IMR-90 (cell line): ENCODE results near the gene POLD1. TPM values are rescaled to one million over a fixed set of nuclear protein-coding genes. Genes with fewer than 3 reads are reported as not detected.

Experiments
- ATAC-seq: fragments of 200-7000 bp; cut with Tn5 transposase; 2 replicates; pipeline ENCODE4 v1.9.1; 2020; ENCODE audit warnings: low read depth, mild to moderate bottlenecking, moderate library complexity
- BruUV-seq: library from RNA; stranded (reverse); fragments of 400-500 nt; replicated peaks from 2 replicates; lab custom pipeline; 2021; lab: Mats Ljungman, UMichigan
- CTCF ChIA-PET: fragments of 300-600 bp; formaldehyde crosslinking; extraction: SDS; loops from one replicate; lab custom pipeline; 2021; ENCODE audit warnings: antibody characterized with exemption; lab: Yijun Ruan, JAX
- POLR2A ChIA-PET: fragments of 300-600 bp; sonication (Branson Sonifier 250); formaldehyde crosslinking; loops from one replicate; lab custom pipeline; 2022; ENCODE audit warnings: antibody characterized with exemption; ENCODE audit not compliant: unreplicated experiment; lab: Charles Lee
- DNase-seq: peaks from one replicate; pipeline ENCODE4 v3.0.0; 2013
- H2AFZ ChIP-seq: replicated peaks from 2 replicates; pipeline ENCODE3; 2013; ENCODE audit warnings: low read length, mild to moderate bottlenecking; ENCODE audit not compliant: poor library complexity
- H2AK5ac ChIP-seq: 2 replicates; pipeline ENCODE4 v1.6.1; 2013; ENCODE audit warnings: low read depth, low read length, inconsistent platforms
- H2AK9ac ChIP-seq: replicated peaks from 2 replicates; pipeline ENCODE3; 2013; ENCODE audit warnings: mild to moderate bottlenecking, low read depth, low read length, moderate library complexity; ENCODE audit not compliant: poor library complexity
- H2BK120ac ChIP-seq: 2 replicates; pipeline ENCODE4 v1.6.1; 2013; ENCODE audit warnings: low read depth, low read length, inconsistent platforms
- H2BK15ac ChIP-seq: 3 replicates; pipeline ENCODE4 v1.6.1; 2013; ENCODE audit warnings: low read depth, low read length, inconsistent platforms
- H2BK20ac ChIP-seq: 2 replicates; pipeline ENCODE4 v1.6.1; 2013; ENCODE audit warnings: low read depth, mild to moderate bottlenecking, inconsistent platforms, low read length, moderate library complexity
- H2BK5ac ChIP-seq: 2 replicates; pipeline ENCODE4 v1.6.1; 2013; ENCODE audit warnings: mild to moderate bottlenecking, low read depth, low read length, inconsistent platforms; ENCODE audit not compliant: poor library complexity, severe bottlenecking
- H3K14ac ChIP-seq: replicated peaks from 2 replicates; pipeline ENCODE4 v1.6.1; 2013; ENCODE audit warnings: low read depth, low read length, inconsistent platforms
- H3K18ac ChIP-seq: 2 replicates; pipeline ENCODE4 v1.6.1; 2013; ENCODE audit warnings: low read depth, low read length, control low read depth
- H3K23ac ChIP-seq: 2 replicates; pipeline ENCODE4 v1.6.1; 2013; ENCODE audit warnings: low read depth, low read length, inconsistent platforms
- H3K27ac ChIP-seq: 2 replicates; pipeline ENCODE4 v1.5.1; 2013; ENCODE audit warnings: mild to moderate bottlenecking, control low read depth, low read length; ENCODE audit not compliant: insufficient read depth
- H3K27me3 ChIP-seq: 2 replicates; pipeline ENCODE4 v1.6.1; 2013; ENCODE audit warnings: low read length; ENCODE audit not compliant: control insufficient read depth, insufficient read depth
- H3K36me3 ChIP-seq: 2 replicates; pipeline ENCODE4 v1.6.1; 2013; ENCODE audit warnings: low read length, mixed read lengths; ENCODE audit not compliant: control insufficient read depth, insufficient read depth
- H3K4ac ChIP-seq: 2 replicates; pipeline ENCODE4 v1.6.1; 2013; ENCODE audit warnings: low read depth, low read length, inconsistent platforms
- H3K4me1 ChIP-seq: 2 replicates; pipeline ENCODE4 v1.6.1; 2013; ENCODE audit warnings: low read length, mixed read lengths; ENCODE audit not compliant: control insufficient read depth, insufficient read depth
- H3K4me2 ChIP-seq: 2 replicates; pipeline ENCODE4 v1.6.1; 2013; ENCODE audit warnings: low read depth, mild to moderate bottlenecking, control low read depth, low read length, moderate library complexity
- H3K4me3 ChIP-seq: 2 replicates; pipeline ENCODE4 v1.5.1; 2013; ENCODE audit warnings: low read depth, mild to moderate bottlenecking, control low read depth, low read length, moderate library complexity; ENCODE audit not compliant: insufficient read depth
- H3K56ac ChIP-seq: 2 replicates; pipeline ENCODE4 v1.6.1; 2013; ENCODE audit warnings: low read length, inconsistent platforms; ENCODE audit not compliant: insufficient read depth; ENCODE audit errors: extremely low read depth
- H3K79me1 ChIP-seq, 2 experiments: 2 replicates each; pipeline ENCODE4 v1.6.1; 2013; ENCODE audit warnings: low read length in 2 of 2, inconsistent platforms in 1 of 2, low read depth in 1 of 2
- H3K9ac ChIP-seq: 2 replicates; pipeline ENCODE4 v1.6.1; 2013; ENCODE audit warnings: low read depth, low read length, control low read depth
- H3K9me1 ChIP-seq: 2 replicates; pipeline ENCODE4 v1.6.1; 2013; ENCODE audit warnings: low read length, inconsistent platforms; ENCODE audit not compliant: insufficient read depth
- H3K9me3 ChIP-seq: 2 replicates; pipeline ENCODE4 v1.6.1; 2013; ENCODE audit warnings: low read length; ENCODE audit not compliant: control insufficient read depth, insufficient read depth
- H4K20me1 ChIP-seq: 2 replicates; pipeline ENCODE4 v1.6.1; 2013; ENCODE audit warnings: low read length, inconsistent platforms; ENCODE audit not compliant: insufficient read depth
- H4K5ac ChIP-seq: 2 replicates; pipeline ENCODE4 v1.6.1; 2013; ENCODE audit warnings: mild to moderate bottlenecking, low read depth, low read length, control low read depth
- H4K8ac ChIP-seq, 2 experiments: 2 replicates each; pipeline ENCODE4 v1.6.1; 2013; ENCODE audit warnings: low read depth in 2 of 2, low read length in 2 of 2, control low read depth in 1 of 2, inconsistent platforms in 1 of 2
- H4K91ac ChIP-seq: 2 replicates; pipeline ENCODE4 v1.6.1; 2013; ENCODE audit warnings: low read depth, low read length, inconsistent platforms; ENCODE audit not compliant: insufficient read depth
- BHLHE40 ChIP-seq: fragments of 150-350 bp; IDR thresholded peaks from 2 replicates; pipeline ENCODE4 v1.6.1; 2016; ENCODE audit warnings: mild to moderate bottlenecking, low read depth, low read length
- FOS ChIP-seq: fragments of 150-350 bp; IDR thresholded peaks from 2 replicates; pipeline ENCODE4 v1.6.1; 2016; ENCODE audit warnings: low read depth, low read length
- MAZ ChIP-seq: IDR thresholded peaks from 2 replicates; pipeline ENCODE4 v1.6.1; 2012; ENCODE audit warnings: low read depth, mild to moderate bottlenecking, low read length, improper control_type of control experiment, moderate library complexity, borderline replicate concordance
- RCOR1 ChIP-seq: IDR thresholded peaks from 2 replicates; pipeline ENCODE4 v1.6.1; 2012; ENCODE audit warnings: mild to moderate bottlenecking, low read length, improper control_type of control experiment; ENCODE audit not compliant: insufficient replicate concordance
- SMC3 ChIP-seq: fragments of 150-350 bp; IDR thresholded peaks from 2 replicates; pipeline ENCODE4 v1.6.1; 2016; ENCODE audit warnings: low read depth, mild to moderate bottlenecking, antibody characterized with exemption, low read length, moderate library complexity
- USF2 ChIP-seq: fragments of 150-350 bp; IDR thresholded peaks from 2 replicates; pipeline ENCODE4 v1.6.1; 2017; ENCODE audit warnings: mild to moderate bottlenecking, antibody characterized with exemption, low read length, low read depth
- WGBS, 2 experiments: methylation state at CpG; one replicate each; pipeline versions ENCODE4 v1.1.5 to v1.1.7; 2013; ENCODE audit warnings: missing lambda C conversion rate in 2 of 2; ENCODE audit not compliant: insufficient read length in 1 of 2; ENCODE audit errors: extremely low coverage in 2 of 2; 5-methylcytosine and 5-hydroxymethylcytosine counted together
- dilution Hi-C: fragments of 300-500 bp; cut with HindIII; formaldehyde crosslinking; loops from one replicate; pipeline ENCODE4 v1.14.3; 2018; ENCODE audit warnings: low sequenced_read_pairs; ENCODE audit not compliant: unreplicated experiment
- in situ Hi-C: fragments of 300-500 bp; cut with MboI; formaldehyde crosslinking; loops from 3 replicates; pipeline ENCODE4 v1.14.3; 2019; ENCODE audit warnings: low sequenced_read_pairs, inconsistent platforms, mixed read lengths
- intact Hi-C: fragments of 100-400 bp; cut with micrococcal nuclease; formaldehyde crosslinking; loops from 2 replicates; pipeline ENCODE4 v1.10.0; 2022
- polyA plus RNA-seq, 3 experiments: library from polyadenylated mRNA; depleted of rRNA; stranded (reverse); fragments of >200 nt; gene quantifications; 2 replicates each; pipeline ENCODE4 v1.2.3, GENCODE V29; 2012; ENCODE audit warnings: low replicate concordance in 1 of 3
- total RNA-seq: library from RNA; depleted of rRNA; stranded (reverse); fragments of >200 nt; gene quantifications from 2 replicates; pipeline ENCODE4 v1.2.3, GENCODE V29; 2012

POLD1 gene
- total and polyA plus RNA-seq, 2 of the 4 experiments (the other 2 are of a cell fraction) = 13.8 to 28.9 TPM

GRCh38 chr19:50459067-50459456 is 74.9 kb downstream of the POLD1 start:
- H3K18ac ChIP-seq = no peak overlapping the region
- ChIA-PET CTCF (no interaction called here), POLR2A (no interaction called here)
- no peak overlapping the region for H4K8ac ChIP-seq
- H3K9ac ChIP-seq = no peak overlapping the region
- dilution Hi-C loops (no loop called here), in situ Hi-C loops (no loop called here), intact Hi-C loops (no loop called here)
- ATAC-seq (no peak), DNase-seq (no peak)
- no peak overlapping the region for H3K4me2 ChIP-seq
- H3K23ac ChIP-seq = no peak overlapping the region
- no peak for TF ChIP-seq FOS
- no peak for TF ChIP-seq USF2
- TF ChIP-seq MAZ = no peak
- no peak for TF ChIP-seq SMC3
- no peak for TF ChIP-seq BHLHE40
- no peak for TF ChIP-seq RCOR1
- H2BK5ac ChIP-seq = no peak overlapping the region
- H2BK20ac ChIP-seq = no peak overlapping the region
- H3K14ac ChIP-seq = no peak overlapping the region
- H3K4me3 ChIP-seq = no peak overlapping the region
- WGBS, 2 experiments = 56% methylated on average over 5 of the region's 32 CpGs; no CpG with 5 or more reads in 1 of the 2 experiments
- no peak overlapping the region for H4K91ac ChIP-seq
- no peak overlapping the region for H2AK5ac ChIP-seq
- no peaks in the 10 kb centered on the region for H3K9me1 ChIP-seq
- no peaks in the 10 kb centered on the region for H3K9me3 ChIP-seq
- no TSS peak for BruUV-seq
- no peak overlapping the region for H3K27ac ChIP-seq
- peaks cover 12% of the 10 kb centered on the region; the same call in 1 of the 2 replicates for H3K27me3 ChIP-seq
- no peak overlapping the region for H3K4ac ChIP-seq
- H3K4me1 ChIP-seq = no peaks in the 10 kb centered on the region
- no peak overlapping the region for H2BK120ac ChIP-seq
- H3K36me3 ChIP-seq = no peaks in the 10 kb centered on the region
- no peaks in the 10 kb centered on the region for H4K20me1 ChIP-seq
- H4K5ac ChIP-seq = no peak overlapping the region
- no peak overlapping the region for H3K56ac ChIP-seq
- no peak overlapping the region for H2AFZ ChIP-seq
- no peak overlapping the region for H2BK15ac ChIP-seq
- no peak overlapping the region for H2AK9ac ChIP-seq
- H3K79me1 ChIP-seq = no peaks in the 10 kb centered on the region
